HG03457 (cell line): Measurements from ENCODE around the gene GGA3.
"Not testable (repeated sequence)": the region's sequence is repeated elsewhere in the genome, so short reads cannot be mapped to it uniquely, and the experiment has no call there.

Source experiments
- ATAC-seq: cut with Tn5 transposase; IDR thresholded peaks from one replicate; pipeline ENCODE4 v1.9.1; 2021; ENCODE audit warnings: moderate number of reproducible peaks; ENCODE audit not compliant: unreplicated experiment

GGA3 gene

GRCh38 chr17:75261336-75262111, at the start of gene GGA3, which contains the start of gene MRPS7:
Gene GGA3, minus strand, starts transcription at chr17:75261606. Its CDS starts 19 bp downstream, at chr17:75261587.
Gene MRPS7, plus strand, starts transcription at chr17:75261879. Its CDS starts 22 bp downstream, at chr17:75261901.
- ATAC-seq, result peak; percentile 79

- no peak for ATAC-seq
Observed at GRCh38 chr17:75308732-75309629, 47.6 kb upstream of the GGA3 start.

- no peak for ATAC-seq
Observed at GRCh38 chr17:75307957-75308731, 46.7 kb upstream of the GGA3 start.

GRCh38 chr17:75301502-75302206, 40.2 kb upstream of the GGA3 start:
- ATAC-seq, result no peak

DNA sequence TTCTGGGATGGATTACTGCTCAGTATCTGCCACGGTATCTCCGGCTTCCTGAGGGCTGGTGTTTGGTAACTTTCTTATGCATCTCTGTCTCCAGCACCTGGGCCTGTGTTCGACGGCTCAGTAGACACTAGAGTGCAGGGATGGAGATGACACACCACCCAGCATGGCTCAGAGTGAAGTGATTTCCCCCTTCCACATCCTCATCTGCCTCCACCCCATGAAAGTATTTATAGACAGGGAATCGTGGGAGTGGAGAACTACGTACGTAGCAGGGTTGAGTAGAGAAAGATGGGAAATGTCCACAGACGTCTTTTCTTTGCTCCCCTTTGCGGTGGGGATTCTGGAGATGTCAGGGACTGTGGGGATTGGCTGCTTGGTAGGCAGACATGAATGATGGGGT, 39.6 kb upstream of the GGA3 start:
- no peak for ATAC-seq

DNA sequence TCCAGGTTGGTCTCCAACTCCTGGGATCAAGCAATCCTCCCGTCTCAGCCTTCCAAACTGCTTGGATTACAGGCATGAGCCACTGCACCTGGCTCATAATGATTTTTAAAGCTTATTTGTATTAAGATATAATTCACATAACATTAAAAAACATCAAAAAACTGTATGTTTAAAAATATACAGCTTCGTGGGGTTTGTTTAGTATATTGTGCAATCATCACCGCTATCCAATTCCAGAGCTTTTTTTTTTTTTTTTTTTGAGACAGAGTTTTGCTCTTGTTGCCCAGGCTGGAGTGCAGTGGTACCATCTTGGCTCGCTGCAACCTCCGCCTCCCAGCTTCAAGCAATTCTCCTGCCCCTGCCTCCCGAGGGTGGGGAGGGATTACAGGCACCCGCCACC, 38.9 kb upstream of the GGA3 start:
- ATAC-seq, result no peak

DNA sequence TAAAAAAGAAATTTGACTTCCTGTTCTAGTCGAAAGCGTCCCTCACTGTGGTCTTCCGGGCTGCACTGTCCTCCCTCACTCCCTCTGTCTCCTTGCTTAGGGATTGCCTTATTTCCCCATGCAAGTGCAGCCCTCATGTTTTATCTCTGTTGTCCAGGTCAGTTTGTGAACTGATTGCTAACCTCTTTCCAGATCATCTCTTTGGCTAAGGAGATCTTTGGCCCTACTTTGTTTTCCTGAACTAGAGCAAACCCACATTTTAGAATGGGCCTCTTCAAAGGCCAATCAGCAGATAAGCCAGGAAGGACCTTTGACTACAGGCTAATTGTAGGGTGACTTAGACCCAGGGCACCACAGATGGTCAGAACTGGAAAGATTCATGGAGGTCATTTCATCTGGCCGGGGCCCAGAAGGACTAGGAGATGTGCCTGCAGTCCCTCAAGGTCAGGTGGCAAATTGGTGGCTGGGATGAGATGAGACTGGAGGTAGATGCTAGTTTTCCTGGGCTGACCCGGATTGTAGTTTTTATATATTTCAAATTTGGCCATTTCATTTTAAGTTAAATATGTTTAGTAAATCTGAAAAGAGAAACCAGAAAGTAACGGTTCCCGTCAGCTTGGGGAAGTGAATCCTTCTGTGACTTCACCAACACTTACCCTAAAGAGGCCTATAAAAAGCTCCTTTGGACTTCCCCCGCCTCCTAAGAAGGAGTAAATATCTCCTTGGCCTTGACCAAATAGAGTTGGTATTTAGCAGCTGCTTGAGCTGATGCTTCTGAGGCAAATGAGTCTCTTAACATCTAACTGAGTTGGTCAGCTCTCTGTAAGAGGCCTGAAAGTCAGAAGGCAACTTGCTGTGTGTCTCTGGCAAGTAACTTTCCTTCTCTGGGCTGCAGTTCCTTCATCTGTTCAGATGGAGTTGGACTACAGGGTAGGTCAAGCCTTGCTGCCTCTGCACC, 34.1 kb upstream of the GGA3 start:
- peak; percentile 56 for ATAC-seq

GRCh38 chr17:75292810-75293448, 31.5 kb upstream of the GGA3 start:
- not testable (repeated sequence) for ATAC-seq

- no peak for ATAC-seq
Observed at GRCh38 chr17:75289832-75290337, 28.5 kb upstream of the GGA3 start.

GRCh38 chr17:75289115-75289831, 27.9 kb upstream of the GGA3 start, which contains the start of gene SLC25A19:
Gene SLC25A19, minus strand, starts transcription at chr17:75289433. Its CDS starts 2,669 bp downstream, at chr17:75286764.
- ATAC-seq, result peak; percentile 83

GRCh38 chr17:75288770-75289114, 27.3 kb upstream of the GGA3 start:
- ATAC-seq, result peak; percentile 3

GRCh38 chr17:75288359-75288758, 27.0 kb upstream of the GGA3 start:
- ATAC-seq, result no peak

DNA sequence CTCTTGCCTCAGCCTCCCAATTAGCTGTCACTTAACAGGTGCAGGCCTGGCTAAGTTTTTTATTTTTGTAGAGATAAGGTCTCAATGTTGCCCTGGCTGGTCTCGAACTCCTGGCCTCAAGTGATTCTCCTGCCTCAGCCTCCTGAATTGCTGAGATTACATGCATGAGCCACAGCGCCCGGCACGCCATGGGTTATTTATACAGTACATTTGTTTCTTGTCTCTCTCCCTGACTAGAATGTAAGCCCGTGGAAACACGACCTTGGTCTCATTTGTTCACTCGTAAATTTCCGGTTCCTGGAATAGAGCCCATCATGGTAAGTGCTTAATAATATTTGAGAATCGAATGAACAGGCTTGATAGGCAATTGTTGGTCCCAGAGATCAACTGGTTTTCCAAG, 25.8 kb upstream of the GGA3 start:
- ATAC-seq, result no peak

- ATAC-seq, result no peak
Observed at GRCh38 chr17:75285123-75285522, 23.7 kb upstream of the GGA3 start.

- not testable (repeated sequence) for ATAC-seq
Observed at GRCh38 chr17:75280189-75280588, 18.8 kb upstream of the GGA3 start.

- ATAC-seq, result no peak
Observed at GRCh38 chr17:75277664-75278071, 16.3 kb upstream of the GGA3 start.

DNA sequence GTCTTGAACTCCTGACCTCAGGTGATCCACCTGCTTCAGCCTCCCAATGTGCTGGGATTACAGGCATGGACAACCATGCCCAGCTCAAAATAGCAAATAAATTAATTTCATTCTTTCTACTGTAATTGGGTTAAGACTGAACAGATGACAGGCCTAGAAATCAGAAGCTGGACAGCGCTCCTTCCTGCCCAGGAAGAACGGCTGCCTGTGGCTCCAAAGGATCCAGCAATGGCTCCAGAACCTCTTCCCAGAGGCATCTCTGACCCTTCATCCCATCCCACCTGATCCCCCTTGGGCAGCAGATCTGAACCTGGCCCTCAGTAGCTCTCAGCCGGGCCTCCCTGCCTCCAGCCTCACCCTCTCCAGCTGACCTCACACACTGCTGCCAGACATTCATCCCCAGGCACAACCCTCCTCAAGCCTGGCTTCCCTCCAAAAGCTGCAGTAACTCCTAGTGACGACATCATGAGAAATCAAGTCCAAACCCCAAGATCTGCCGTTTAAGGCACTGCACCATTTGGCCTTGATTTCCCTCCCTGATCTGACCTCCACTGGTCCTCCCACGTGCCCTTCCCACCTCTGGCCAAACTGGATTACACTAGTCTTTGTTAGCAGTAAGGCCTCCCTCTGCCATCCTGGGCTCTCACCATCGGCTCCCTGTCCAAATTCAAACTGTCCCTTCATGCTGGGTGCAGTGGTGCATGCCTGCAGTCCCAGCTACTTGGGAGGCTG, 12.7 kb upstream of the GGA3 start:
- no peak for ATAC-seq
